ENCODE results near the gene STYXL2. TPM values are rescaled to one million over a fixed set of nuclear protein-coding genes. Genes with fewer than 3 reads are reported as not detected.

Gene STYXL2
- total and polyA plus RNA-seq, 4 donors = 0.69 to 1.2 (median 0.99) TPM

DNA sequence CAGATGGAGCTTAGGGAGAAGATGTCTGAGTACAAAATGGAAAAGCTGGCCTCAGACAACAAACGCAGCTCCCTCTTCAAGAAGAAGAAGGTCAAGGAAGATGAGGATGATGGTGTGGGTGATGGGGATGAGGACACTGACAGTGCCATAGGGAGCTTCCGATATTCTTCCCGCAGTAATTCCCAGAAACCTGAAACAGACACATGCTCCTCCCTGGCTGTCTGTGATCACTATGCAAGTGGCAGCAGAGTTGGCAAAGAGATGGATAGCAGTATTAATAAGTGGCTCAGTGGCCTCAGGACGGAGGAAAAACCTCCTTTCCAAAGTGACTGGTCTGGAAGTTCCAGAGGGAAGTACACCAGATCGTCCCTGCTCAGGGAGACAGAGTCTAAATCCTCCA lies 33.8 kb downstream of the STYXL2 start:
- no peak for DNase-seq (ENCODE audit: low read depth in 4 of 6, low spot score in 6 of 6)
- no peak overlapping the region for H3K4me3 ChIP-seq (ENCODE audit: low read depth, low read length)
- H3K4me1 ChIP-seq (ENCODE audit: control insufficient read depth, insufficient read depth, low read length) = no peaks in the 10 kb centered on the region
- no peak overlapping the region for H3K27ac ChIP-seq (ENCODE audit: low read depth, low read length)
- H3K9me3 ChIP-seq (ENCODE audit: control insufficient read depth, insufficient read depth, low read length) = no peaks in the 10 kb centered on the region
- H3K27me3 ChIP-seq (ENCODE audit: control insufficient read depth, insufficient read depth, low read length) = no peaks in the 10 kb centered on the region
- WGBS (ENCODE audit: insufficient coverage) = 100% methylated on average over 4 of the region's 5 CpGs
- H3K36me3 ChIP-seq (ENCODE audit: control insufficient read depth, insufficient read depth, low read length) = no peaks in the 10 kb centered on the region

DNA sequence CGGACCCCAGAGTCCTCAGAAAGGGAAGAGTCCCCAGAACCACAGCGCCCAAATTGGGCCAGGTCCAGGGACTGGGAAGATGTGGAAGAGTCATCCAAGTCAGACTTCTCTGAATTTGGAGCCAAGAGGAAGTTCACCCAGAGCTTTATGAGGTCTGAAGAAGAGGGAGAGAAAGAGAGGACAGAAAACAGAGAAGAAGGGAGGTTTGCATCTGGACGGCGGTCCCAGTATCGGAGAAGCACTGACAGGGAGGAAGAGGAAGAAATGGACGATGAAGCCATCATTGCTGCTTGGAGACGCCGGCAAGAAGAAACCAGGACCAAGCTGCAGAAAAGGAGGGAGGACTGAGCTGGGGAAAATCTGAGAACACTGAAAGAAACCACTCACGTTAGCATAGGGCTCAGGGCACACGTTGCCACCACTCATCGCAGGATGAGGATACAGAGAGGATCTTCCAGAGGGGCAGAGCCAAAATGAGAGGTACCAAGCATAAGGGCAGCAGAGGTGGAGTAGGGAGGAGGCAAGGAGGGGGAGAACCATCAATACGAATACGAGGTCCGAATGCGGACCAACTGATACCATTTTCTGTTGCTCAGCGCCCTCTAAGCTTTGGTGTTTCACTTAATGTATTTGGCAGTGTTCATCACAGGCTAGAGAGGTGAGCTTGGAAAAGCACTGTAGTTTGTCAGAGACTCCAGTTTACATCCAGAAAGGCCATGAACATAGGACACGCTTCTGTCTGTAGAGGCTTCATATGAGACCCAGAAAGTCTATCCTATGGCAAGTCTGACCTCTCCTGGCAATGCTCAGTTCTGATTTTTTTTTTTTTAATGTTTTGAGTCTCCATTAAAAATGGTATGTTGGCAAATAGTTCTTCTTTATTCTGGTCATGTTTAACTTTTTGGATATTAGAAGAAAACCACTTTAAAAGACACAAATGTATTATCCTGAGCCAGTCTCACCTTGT lies 34.7 kb downstream of the STYXL2 start:
- no peak overlapping the region for H3K4me3 ChIP-seq (ENCODE audit: low read depth, low read length)
- H3K9me3 ChIP-seq (ENCODE audit: control insufficient read depth, insufficient read depth, low read length) = no peaks in the 10 kb centered on the region
- H3K36me3 ChIP-seq (ENCODE audit: control insufficient read depth, insufficient read depth, low read length) = no peaks in the 10 kb centered on the region
- no peaks in the 10 kb centered on the region for H3K27me3 ChIP-seq (ENCODE audit: control insufficient read depth, insufficient read depth, low read length)
- 91% methylated on average over 16 of the region's 17 CpGs for WGBS (ENCODE audit: insufficient coverage)
- no peak for DNase-seq (ENCODE audit: low read depth in 4 of 6, low spot score in 6 of 6)
- no peaks in the 10 kb centered on the region for H3K4me1 ChIP-seq (ENCODE audit: control insufficient read depth, insufficient read depth, low read length)
- no peak overlapping the region for H3K27ac ChIP-seq (ENCODE audit: low read depth, low read length)

DNA sequence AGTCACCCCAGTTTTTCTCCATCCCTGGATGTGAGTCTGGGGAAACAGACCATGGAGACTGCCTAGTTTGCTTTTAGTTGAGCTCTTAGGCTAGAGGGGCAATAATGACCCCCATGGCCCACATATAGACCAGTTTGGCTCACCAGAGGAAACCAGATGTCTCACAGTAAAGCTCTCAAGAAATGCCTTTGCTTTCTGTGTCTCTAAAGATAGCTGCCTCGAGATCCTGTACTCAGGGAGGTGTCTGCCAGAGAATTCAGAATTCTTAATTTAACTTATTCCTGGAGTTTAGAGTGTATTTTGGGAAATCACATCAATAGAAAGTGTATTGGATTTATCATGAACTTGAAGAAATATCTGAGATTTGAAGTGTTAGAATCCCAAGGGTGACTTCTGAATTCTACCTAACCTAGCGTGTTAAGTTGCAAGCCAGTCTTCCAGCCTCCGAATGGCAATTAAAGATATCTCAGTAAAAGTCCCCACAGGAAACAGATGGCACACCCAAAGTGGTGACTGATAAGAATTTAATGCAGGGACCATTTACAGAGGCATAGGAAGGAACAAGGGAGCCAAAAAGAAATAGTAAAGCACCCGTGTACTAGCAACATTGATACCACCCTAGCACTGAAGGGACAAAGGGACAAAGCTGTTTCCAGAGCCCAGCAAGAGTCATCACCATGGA lies 37.1 kb downstream of the STYXL2 start:
- WGBS (ENCODE audit: insufficient coverage) = no CpG with 5 or more reads among the region's 4 CpGs
- no peak for DNase-seq (ENCODE audit: low read depth in 4 of 6, low spot score in 6 of 6)

DNA sequence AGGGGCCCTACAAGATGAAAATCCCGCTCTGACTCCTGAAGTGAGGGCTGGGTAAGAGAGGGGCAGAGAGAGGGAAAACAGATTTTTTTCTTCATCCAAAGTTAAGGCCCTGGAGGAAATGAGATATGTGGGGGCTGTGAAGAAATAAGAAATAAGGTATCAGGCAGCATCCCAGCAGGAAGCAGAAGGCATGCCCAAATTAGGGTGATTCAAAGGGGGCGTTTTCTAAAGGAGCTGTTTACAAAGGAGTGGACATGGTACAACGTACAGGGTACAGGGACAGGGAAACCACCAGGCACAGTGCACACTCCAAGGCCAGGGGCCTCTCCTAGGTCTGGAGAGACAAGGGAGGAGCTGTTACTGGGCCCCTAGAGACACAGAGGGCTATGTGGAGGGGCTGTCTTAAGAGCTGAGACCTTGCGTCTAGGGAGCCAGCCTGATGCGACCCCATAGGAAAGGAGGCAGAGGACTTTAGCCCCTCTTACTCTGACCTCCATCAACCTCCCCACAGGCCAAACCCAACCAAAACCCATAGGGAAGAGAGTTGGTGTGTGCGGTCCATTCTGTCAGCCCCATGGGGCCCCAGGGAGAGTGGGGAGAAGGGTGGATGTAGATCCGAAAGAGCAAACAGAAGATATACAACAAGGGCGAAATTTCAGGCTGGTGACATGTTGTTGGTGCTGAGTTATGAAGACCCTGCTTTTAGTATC lies 38.6 kb downstream of the STYXL2 start:
- no peaks in the 10 kb centered on the region for H3K36me3 ChIP-seq (ENCODE audit: control insufficient read depth, insufficient read depth, low read length)
- no peaks in the 10 kb centered on the region for H3K9me3 ChIP-seq (ENCODE audit: control insufficient read depth, insufficient read depth, low read length)
- H3K4me1 ChIP-seq (ENCODE audit: control insufficient read depth, insufficient read depth, low read length) = no peaks in the 10 kb centered on the region
- no peak for DNase-seq (ENCODE audit: low read depth in 4 of 6, low spot score in 6 of 6)
- H3K27me3 ChIP-seq (ENCODE audit: control insufficient read depth, insufficient read depth, low read length) = no peaks in the 10 kb centered on the region
- no peak overlapping the region for H3K27ac ChIP-seq (ENCODE audit: low read depth, low read length)
- no peak overlapping the region for H3K4me3 ChIP-seq (ENCODE audit: low read depth, low read length)
- WGBS (ENCODE audit: insufficient coverage) = 74% methylated on average over 4 of the region's 8 CpGs

More for the DNA sequence above, 37.1 kb downstream of the STYXL2 start:
- Histone ChIP-seq H3K9me3 (ENCODE audit: control insufficient read depth, insufficient read depth, low read length) (no peaks in the 10 kb centered on the region), H3K27ac (ENCODE audit: low read depth, low read length) (no peak overlapping the region), H3K36me3 (ENCODE audit: control insufficient read depth, insufficient read depth, low read length) (no peaks in the 10 kb centered on the region), H3K4me1 (ENCODE audit: control insufficient read depth, insufficient read depth, low read length) (no peaks in the 10 kb centered on the region), H3K4me3 (ENCODE audit: low read depth, low read length) (no peak overlapping the region), H3K27me3 (ENCODE audit: control insufficient read depth, insufficient read depth, low read length) (no peaks in the 10 kb centered on the region)

DNA sequence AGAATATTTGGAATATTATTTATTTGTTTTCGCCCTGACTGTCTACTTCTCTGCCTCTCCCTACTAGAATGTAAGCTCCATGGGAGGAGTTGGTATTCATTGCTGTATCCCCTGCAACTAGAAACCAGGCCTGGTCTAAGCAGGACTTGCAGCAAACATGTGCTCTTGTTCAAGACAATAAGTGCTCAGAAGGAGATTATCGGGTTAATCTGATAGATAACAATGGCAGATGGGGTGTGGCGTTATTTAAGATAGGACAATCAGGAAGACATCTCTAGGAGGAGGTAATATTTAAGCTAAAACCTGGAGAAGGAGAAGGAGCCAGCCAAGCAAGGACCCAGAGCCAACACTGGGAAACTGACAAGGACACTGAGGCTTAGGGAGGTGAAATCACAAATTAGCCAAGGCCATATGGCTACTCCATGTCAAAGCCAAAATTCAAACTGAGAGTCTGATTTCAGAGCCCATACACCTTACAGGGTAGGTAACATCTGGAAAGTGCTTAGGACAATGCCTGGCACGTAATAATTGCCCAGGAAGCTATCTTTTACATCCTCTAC lies 41.5 kb downstream of the STYXL2 start:
- H3K36me3 ChIP-seq (ENCODE audit: control insufficient read depth, insufficient read depth, low read length) = no peaks in the 10 kb centered on the region
- 85% methylated on average over 2 of the region's 4 CpGs for WGBS (ENCODE audit: insufficient coverage)
- H3K4me1 ChIP-seq (ENCODE audit: control insufficient read depth, insufficient read depth, low read length) = no peaks in the 10 kb centered on the region
- H3K27ac ChIP-seq (ENCODE audit: low read depth, low read length) = no peak overlapping the region
- no peaks in the 10 kb centered on the region for H3K27me3 ChIP-seq (ENCODE audit: control insufficient read depth, insufficient read depth, low read length)
- no peak for DNase-seq (ENCODE audit: low read depth in 4 of 6, low spot score in 6 of 6)
- H3K9me3 ChIP-seq (ENCODE audit: control insufficient read depth, insufficient read depth, low read length) = no peaks in the 10 kb centered on the region
- H3K4me3 ChIP-seq (ENCODE audit: low read depth, low read length) = no peak overlapping the region

DNA sequence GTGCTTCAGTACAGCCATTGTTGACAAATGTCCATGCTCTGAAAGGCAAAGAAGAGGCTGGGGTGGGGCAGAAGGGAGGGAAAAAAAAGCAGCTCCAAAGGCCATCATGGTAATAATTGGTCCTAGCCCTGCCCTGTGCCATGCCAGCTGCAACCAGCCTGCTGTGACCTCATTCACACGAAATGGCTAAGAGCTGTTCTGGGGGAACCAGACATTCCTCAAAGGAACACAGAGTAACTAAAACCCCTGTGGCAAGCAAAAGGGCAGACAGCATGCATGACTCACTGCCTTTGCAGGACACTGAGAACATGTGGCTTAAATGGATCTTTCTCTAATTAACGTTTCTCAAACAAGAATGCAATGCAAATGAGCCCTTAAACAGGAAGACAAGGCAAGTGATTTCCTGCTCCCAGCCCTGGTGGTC lies 42.3 kb downstream of the STYXL2 start:
- Histone ChIP-seq H3K36me3 (ENCODE audit: control insufficient read depth, insufficient read depth, low read length) (no peaks in the 10 kb centered on the region), H3K27ac (ENCODE audit: low read depth, low read length) (no peak overlapping the region), H3K4me3 (ENCODE audit: low read depth, low read length) (no peak overlapping the region), H3K4me1 (ENCODE audit: control insufficient read depth, insufficient read depth, low read length) (no peaks in the 10 kb centered on the region), H3K9me3 (ENCODE audit: control insufficient read depth, insufficient read depth, low read length) (no peaks in the 10 kb centered on the region), H3K27me3 (ENCODE audit: control insufficient read depth, insufficient read depth, low read length) (no peaks in the 10 kb centered on the region)
- DNase-seq (ENCODE audit: low read depth in 4 of 6, low spot score in 6 of 6) = no peak
- WGBS (ENCODE audit: insufficient coverage) = 24% methylated on average over 2 of the region's 2 CpGs

DNA sequence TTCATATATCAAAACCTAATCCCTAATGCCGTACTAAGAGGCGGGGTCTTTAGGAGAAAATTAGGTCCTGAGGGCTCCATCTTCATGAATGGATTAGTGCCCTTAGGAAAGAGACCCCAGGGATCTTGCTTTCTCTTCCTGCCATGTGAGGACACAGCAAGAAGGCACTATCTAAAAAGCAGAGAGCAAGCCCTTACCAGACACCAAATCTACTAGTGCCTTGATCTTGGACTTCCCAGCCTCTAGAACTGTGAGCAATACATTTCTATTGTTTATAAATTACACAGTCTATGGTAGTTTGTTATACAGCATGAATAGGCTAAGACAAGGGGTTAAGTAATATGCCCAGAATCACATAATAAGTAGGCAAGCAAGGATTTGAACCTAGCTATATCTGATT lies 42.9 kb downstream of the STYXL2 start:
- no peak overlapping the region for H3K4me3 ChIP-seq (ENCODE audit: low read depth, low read length)
- no CpG with 5 or more reads among the region's 2 CpGs for WGBS (ENCODE audit: insufficient coverage)

DNA sequence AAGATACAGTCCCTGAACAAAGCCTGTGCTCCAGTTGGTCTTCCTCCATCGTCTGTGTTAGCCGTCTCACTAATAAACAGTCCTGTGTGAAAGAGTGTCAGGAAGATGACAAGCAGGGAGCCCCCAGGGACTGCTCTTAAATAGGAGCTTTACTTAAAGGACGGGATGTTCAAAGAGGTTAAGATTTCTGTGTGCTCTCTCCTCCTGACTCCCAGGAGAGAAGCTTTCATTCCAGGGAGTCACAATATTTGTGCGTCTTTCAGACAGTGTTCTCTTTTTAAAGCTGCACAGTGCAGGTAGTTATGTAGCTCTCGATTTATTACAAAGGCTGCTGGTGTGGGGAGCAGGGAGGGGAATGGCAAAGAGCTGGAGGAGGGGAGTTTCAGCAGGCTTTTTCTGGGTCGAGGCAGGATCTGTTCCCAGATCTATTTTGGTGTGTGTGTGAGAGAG lies 43.5 kb downstream of the STYXL2 start:
- Histone ChIP-seq H3K4me1 (ENCODE audit: control insufficient read depth, insufficient read depth, low read length) (no peaks in the 10 kb centered on the region), H3K9me3 (ENCODE audit: control insufficient read depth, insufficient read depth, low read length) (no peaks in the 10 kb centered on the region), H3K4me3 (ENCODE audit: low read depth, low read length) (no peak overlapping the region), H3K27ac (ENCODE audit: low read depth, low read length) (no peak overlapping the region), H3K27me3 (ENCODE audit: control insufficient read depth, insufficient read depth, low read length) (no peaks in the 10 kb centered on the region), H3K36me3 (ENCODE audit: control insufficient read depth, insufficient read depth, low read length) (no peaks in the 10 kb centered on the region)
- DNase-seq (ENCODE audit: low read depth in 4 of 6, low spot score in 6 of 6) = peak in 2 of 6 donors; percentile 29 to 75
- 10% methylated on average over 3 of the region's 6 CpGs for WGBS (ENCODE audit: insufficient coverage)

More for the DNA sequence above, 42.9 kb downstream of the STYXL2 start:
- no peaks in the 10 kb centered on the region for H3K27me3 ChIP-seq (ENCODE audit: control insufficient read depth, insufficient read depth, low read length)
- H3K27ac ChIP-seq (ENCODE audit: low read depth, low read length) = no peak overlapping the region
- no peak for DNase-seq (ENCODE audit: low read depth in 4 of 6, low spot score in 6 of 6)
- H3K36me3 ChIP-seq (ENCODE audit: control insufficient read depth, insufficient read depth, low read length) = no peaks in the 10 kb centered on the region
- H3K9me3 ChIP-seq (ENCODE audit: control insufficient read depth, insufficient read depth, low read length) = no peaks in the 10 kb centered on the region
- H3K4me1 ChIP-seq (ENCODE audit: control insufficient read depth, insufficient read depth, low read length) = no peaks in the 10 kb centered on the region

DNA sequence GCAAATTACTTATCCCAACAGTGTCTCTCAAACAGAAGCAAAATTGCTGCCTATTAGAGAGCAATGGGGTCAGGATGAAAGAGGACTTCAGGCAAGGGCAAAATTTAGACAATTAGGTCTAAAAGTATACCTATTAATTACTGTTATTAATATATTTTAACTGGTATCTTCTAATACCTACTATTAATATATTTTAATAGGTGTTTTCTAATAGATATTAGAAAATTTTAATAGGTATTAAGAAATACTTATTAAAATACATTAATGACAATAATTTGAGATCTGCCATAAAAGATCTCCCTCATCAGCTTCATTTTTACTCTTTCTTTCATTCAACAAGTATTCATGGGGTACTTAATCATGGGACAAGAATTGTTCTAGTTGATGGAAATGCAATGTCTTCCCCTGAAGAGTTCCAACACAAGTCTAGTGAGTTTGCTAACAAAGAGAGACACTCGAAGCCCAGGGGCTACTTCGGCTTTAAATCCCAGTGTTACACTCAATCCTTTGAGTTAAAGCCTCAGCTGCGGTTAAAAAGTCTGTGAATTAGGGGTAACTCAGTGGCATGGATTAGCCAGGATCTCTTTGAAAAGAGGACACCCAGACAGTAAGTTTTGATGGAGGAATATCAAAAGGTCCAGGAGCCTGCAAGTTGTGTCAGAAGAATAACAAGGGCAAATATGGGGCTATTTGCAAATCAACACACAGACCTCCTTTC lies 44.1 kb downstream of the STYXL2 start:
- Histone ChIP-seq H3K4me1 (ENCODE audit: control insufficient read depth, insufficient read depth, low read length) (no peaks in the 10 kb centered on the region), H3K27ac (ENCODE audit: low read depth, low read length) (no peak overlapping the region), H3K9me3 (ENCODE audit: control insufficient read depth, insufficient read depth, low read length) (no peaks in the 10 kb centered on the region), H3K4me3 (ENCODE audit: low read depth, low read length) (no peak overlapping the region), H3K27me3 (ENCODE audit: control insufficient read depth, insufficient read depth, low read length) (no peaks in the 10 kb centered on the region), H3K36me3 (ENCODE audit: control insufficient read depth, insufficient read depth, low read length) (no peaks in the 10 kb centered on the region)
- WGBS (ENCODE audit: insufficient coverage) = 38% methylated on average over 1 of the region's 3 CpGs
- DNase-seq (ENCODE audit: low read depth in 4 of 6, low spot score in 6 of 6) = no peak

All from spinal cord (tissue), 10 donors.